GM19043 (cell line): Measurements from ENCODE around the gene RPAP2.
"Not testable (repeated sequence)": the region's sequence is repeated elsewhere in the genome, so short reads cannot be mapped to it uniquely, and the experiment has no call there.

ENCODE experiments used
- ATAC-seq: cut with Tn5 transposase; IDR thresholded peaks from one replicate; pipeline ENCODE4 v1.9.1; 2021; ENCODE audit warnings: low read depth; ENCODE audit not compliant: unreplicated experiment

RPAP2 gene

DNA sequence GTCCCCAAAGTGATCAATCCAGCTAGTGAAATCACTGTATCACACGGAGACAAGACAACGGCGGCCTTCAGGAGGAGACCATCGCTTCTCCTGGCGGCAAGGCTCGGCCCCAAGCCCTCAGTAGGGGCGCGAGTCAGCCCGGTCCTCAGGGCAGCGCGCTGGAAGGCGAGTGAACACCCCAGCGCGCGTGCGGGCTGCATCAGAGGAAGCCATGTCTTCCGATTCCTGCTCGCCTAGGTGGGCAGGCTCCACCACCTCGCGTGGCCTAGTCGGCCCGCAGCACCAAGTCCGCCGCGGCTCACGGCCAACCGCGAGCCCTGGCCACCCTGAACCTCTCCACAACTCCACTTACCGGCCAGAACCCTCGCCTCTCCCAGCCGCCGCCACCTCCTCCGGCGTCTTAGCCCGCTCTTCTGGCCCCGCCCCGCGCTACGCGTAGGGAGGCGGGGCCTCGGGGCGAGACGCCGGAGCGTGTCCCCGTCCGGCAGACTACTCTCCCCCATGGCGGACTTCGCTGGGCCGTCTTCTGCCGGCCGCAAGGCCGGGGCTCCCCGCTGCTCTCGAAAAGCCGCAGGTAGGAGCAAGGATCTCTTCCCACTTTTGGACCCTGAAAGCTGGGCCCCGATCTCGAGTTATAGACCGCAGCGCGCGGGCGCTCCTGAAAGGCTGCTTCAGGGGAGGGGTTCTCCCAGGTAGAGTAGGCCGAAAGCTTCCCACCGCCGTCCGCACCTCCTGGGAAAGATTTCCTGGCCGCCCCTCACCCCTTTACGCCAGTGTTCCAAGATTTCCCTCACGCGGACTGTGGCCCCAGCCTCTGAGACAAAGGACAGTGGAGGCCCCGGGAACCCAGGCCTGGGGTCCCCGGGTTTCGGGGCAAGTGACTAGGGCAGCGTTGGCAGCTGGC is at the start of gene RPAP2, which contains the start of gene GLMN:
RPAP2 (plus strand) TSS at position 487 of the 904 bp plus-strand sequence; CDS start at position 502, 15 bp downstream.
GLMN (minus strand) TSS at position 415 of the 904 bp plus-strand sequence. CDS start 988 bp downstream, outside the sequence.
- peak; percentile 97 for ATAC-seq

- not testable (repeated sequence) for ATAC-seq
These were observed 44.1 kb upstream of the RPAP2 start for GRCh38 chr1:92254714-92255113.

DNA sequence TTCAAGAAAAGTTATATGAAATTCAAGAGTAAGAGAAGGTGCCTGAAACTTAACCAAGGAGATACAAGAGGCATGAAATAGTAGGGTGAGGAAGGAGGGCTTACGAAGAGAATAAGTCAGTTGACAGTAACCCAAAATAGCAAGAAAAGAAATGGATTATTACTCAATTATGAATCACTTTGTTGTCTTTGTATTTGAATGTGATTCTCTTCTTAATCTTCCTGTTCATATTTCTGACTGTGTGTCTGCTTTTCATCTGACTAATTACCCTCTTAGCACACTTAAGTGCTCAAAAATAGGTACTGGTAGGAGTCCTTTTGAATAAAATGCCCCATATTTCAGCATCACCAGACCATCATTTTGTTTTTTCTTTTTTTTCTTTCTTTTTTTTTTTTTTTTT is 39.5 kb upstream of the RPAP2 start:
- no peak for ATAC-seq

GRCh38 chr1:92262516-92262915 is 36.3 kb upstream of the RPAP2 start:
- ATAC-seq, result no peak

DNA sequence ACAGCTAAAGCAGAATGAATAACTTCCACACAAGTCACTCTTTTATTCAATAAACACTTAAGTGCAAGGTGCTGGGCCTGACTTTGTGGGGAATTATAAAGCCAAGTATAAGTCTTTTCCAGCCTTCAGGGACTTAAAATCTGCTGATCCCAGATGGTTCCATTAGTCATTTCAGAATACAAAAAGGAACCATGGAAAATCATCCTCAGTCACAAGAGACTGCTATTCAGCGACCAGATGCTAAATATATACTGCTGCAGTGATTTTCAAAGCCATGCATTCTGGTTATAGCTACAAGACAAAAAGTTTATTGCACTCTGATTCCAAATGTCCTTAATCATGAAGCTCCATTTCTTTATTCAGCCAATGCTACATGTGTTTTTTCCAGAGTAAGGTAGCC is 25.8 kb upstream of the RPAP2 start:
- ATAC-seq, result no peak

GRCh38 chr1:92274939-92275338 is 23.9 kb upstream of the RPAP2 start:
- ATAC-seq, result no peak

DNA sequence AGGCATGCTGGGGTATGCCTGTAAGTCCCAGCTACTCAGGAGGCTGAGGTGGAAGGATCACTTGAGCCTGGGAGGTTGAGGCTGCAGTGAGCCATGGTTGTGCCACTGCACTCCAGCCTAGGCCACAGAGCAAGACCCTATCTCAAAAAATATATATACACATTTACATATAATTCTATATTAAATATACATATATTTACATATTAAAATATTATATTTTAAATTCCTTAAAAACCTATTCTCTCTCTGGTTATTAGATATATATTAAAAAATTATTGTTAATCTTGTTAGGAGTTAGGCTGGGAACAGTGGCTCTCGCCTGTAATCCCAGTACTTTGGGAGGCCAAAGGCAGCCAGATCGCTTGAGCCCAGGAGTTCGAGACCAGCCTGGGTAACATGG is 22.8 kb upstream of the RPAP2 start:
- no peak for ATAC-seq

DNA sequence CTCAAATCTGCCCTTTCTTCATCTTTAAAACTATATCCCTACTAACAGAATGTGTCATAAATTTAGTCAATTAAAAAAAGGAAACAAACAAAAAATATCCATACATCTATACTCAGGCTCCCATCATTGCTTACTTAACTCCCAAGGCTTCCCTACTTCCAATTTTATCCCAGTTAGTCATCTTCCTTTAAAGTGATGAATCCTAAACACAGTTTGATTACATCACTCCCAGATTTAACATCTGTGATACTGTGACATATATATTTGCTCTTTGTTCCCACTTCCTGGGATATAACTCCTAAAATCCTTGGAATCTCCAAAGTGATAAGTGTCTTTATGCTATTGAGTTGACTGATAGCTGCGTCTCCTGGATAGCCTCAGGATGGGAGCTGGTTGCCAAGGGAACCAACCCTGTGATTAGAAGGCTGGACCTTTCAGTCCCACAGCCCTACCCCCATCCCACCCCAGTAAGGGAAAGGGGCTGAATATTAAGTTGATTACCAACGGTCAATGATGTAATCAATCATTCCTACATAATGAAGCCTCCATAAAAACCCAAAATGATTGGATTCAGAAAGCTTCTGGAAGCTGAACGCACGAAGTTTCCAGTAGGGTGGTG is 21.6 kb upstream of the RPAP2 start:
- no peak for ATAC-seq

- ATAC-seq, result not testable (repeated sequence)
These were observed 19.1 kb upstream of the RPAP2 start for GRCh38 chr1:92279781-92280180.

- ATAC-seq, result not testable (repeated sequence)
These were observed 17.4 kb upstream of the RPAP2 start for GRCh38 chr1:92281411-92281810.

DNA sequence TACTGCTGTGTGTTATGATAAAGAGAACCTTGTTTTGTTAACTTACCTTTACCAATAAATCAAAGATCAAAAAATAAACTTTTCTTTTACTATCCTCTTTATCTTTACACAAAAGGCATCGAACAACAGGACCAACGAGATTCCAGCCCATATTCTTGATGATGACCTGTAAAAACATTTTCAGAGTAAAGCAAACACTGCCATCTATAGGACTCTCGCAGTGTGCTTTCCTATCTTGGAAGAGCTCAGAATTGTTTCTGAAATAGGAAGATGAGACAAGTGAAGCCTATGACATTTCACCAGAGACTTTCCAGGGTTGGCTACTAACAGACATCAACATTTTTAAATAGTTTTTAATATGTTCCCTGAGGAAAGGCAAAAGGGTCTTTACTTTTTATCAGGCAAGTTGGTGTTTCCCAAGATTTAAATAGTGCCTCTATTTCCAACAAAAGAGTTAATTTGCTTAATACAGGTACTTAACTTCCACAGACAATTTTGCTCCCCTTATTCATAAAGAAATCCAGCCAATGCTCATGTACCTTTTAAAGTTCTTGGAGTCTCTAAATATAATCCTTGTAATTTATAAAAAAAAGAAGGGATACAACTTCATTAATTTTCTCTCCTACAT is 7.4 kb upstream of the RPAP2 start:
- ATAC-seq, result no peak

DNA sequence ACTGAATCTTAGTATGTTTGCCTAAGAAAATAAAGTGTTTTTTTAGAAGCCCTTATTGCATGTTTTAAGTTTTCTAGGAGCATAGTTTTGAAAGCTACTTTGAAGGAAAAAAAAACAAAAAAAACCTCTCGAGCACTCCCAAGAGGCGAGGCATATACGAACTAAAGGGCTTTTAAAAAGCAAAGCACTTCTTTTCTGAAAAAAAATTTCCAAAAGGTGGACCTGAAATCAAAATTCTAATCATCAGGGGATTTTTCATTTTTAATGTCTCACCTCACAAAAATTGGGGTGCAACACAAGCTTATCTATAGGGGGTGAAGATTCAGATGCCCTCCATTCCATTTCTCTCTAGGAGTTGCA is 666 bp upstream of the RPAP2 start:
- no peak for ATAC-seq

DNA sequence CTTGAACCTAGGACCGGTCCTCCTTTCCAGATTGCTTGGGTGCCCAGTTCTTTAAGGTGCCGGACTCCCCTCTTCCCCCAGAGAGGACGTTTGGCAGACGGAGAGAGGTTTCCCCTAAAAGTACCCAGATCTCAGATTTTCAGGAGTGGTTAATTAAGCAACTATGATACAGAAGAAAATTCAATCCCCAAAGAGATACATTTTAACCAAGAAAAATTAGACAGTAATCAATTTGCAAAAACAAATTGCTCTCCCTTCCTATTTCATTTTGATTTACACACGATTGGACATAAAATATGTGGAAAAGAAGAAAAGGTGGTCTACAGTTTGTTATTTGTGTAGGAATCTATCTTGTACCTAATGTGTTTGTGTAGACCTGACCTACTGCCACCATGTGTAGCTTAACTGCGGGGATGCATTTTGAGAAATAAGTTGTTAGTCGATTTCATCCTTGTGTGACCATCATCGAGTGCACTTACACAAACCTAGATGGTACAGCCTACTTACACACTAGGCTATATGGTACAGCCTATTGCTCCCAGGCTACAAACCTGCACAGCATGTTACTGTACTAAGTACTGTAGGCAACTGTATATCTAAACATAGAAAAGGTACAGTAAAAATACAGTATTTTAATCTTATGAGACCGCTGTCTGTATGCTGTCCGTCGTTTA is 755 bp downstream of the RPAP2 start:
- ATAC-seq, result no peak

DNA sequence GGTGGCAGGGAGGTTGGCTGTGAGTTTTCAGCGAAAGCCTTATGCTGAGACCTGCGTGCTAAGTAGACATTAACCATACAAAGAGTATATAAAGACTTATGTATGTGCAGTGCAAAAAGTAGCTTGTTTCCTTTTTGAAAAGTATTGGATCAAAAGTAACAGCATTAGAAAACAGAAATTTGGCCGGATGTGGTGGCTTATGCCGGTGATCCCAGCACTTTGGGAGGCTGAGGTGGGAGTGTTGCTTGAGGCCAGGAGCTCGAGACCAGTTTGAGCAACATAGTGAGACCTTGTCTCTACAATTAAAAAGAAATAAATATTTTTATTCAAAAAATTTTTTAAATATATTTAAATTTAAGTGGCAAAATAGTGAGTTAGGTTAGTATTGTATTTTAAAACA is 2.2 kb downstream of the RPAP2 start:
- no peak for ATAC-seq

- no peak for ATAC-seq
These were observed 7.2 kb downstream of the RPAP2 start for GRCh38 chr1:92306020-92306419.

- ATAC-seq, result no peak
These were observed 9.1 kb downstream of the RPAP2 start for GRCh38 chr1:92307980-92308379.

DNA sequence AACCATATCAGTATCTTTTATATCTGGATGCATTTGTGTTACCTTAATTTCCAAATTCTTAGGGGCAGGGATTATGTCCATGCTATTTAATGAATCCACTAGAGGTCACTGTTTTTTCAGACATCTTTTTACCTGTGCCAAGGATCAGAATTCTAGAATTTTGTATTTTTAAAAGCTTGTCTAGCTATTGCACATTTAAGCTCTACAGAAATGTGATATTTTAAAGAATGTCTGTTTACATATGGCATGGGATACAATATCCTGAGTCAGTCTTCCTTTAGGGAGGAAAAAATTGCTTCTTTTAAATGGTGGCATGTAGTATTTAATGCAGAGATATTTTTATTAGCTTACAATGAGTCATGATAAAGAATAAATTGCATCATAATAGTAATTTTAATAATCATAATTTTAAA is 11.3 kb downstream of the RPAP2 start:
- no peak for ATAC-seq

DNA sequence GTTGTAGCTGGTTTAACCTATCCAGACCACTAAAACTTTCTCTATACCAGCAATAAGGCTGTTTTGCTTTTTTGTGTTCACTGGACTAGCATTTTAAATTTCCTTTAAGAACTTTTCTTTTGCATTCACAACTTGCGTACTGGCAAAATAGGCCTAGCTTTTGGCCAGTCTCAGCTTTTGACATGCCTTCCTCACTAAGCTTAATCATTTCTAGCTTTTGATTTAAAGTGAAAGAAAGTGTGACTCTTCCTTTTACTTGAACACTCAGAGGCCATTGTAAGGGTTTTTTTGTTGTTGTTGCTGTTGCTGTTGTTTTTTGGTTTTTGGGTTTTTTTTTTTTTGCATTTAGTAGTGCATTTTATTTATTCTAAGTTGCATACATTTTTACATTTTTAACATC is 15.2 kb downstream of the RPAP2 start:
- ATAC-seq, result no peak

GRCh38 chr1:92315766-92316599 is 17.1 kb downstream of the RPAP2 start:
- ATAC-seq, result no peak
